ENCODE measurements around the gene SFTPB.
"Not testable (repeated sequence)": the region's sequence is repeated elsewhere in the genome, so short reads cannot be mapped to it uniquely, and the experiment has no call there.

SFTPB gene

DNA sequence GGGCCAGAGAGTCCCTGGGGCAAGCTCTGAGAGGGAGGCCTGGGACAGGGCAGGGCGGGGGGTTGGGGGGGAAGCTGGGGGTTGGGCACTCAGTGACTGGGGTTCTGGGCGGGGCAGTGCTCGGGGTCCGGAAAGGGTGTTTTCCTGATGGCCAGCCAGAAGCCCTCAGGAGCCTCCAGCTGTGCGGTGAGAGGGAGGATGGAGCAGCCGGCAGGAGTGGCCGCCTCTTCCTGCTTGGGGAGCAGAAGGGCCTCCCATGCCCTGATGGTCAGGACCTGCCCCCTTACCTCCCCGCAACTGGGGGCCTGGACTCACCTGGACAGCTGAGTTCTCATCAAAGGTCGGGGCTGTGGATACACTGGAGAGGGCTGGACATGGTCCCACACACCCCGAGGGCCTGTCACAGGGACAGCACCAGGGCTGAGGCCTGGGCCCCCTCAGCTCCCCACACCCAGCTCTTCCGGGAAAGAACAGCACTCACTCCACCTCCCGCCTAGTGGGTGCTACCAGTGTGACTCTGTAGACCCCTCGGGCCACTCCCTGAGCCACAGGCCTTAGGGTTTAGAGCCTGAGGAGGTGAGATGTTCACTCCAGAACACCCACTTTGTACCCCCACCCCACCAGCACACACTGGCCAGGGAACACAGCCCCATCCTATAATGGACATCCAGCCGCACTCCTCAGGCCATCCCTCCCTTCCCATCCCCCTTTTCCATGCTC, 6.7 kb downstream of the SFTPB start:
- H3K4me3 ChIP-seq (ENCODE audit: low read depth, low read length), result no peak overlapping the region
- DNase-seq (ENCODE audit: low read depth, low spot score), result no peak
- CTCF ChIA-PET, result interaction anchor here (1.2 to 35.3 kb wide), 4 partner anchors 13 to 54 kb away, joined by 3 to 915 read pairs (median 27); partner anchors contain the start of gene GNLY
- TF ChIP-seq, protein P1, sequence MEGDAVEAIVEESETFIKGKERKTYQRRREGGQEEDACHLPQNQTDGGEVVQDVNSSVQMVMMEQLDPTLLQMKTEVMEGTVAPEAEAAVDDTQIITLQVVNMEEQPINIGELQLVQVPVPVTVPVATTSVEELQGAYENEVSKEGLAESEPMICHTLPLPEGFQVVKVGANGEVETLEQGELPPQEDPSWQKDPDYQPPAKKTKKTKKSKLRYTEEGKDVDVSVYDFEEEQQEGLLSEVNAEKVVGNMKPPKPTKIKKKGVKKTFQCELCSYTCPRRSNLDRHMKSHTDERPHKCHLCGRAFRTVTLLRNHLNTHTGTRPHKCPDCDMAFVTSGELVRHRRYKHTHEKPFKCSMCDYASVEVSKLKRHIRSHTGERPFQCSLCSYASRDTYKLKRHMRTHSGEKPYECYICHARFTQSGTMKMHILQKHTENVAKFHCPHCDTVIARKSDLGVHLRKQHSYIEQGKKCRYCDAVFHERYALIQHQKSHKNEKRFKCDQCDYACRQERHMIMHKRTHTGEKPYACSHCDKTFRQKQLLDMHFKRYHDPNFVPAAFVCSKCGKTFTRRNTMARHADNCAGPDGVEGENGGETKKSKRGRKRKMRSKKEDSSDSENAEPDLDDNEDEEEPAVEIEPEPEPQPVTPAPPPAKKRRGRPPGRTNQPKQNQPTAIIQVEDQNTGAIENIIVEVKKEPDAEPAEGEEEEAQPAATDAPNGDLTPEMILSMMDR (IDR thresholded peaks at IDR 0.05; ENCODE audit: insufficient read depth, low read length, missing control alignments), result no peak
- POLR2A ChIA-PET, result no interaction called here

- ChIA-PET POLR2A (no interaction called here), CTCF (interaction anchor here (1.2 to 35.3 kb wide), 5 partner anchors 13 to 54 kb away, joined by 3 to 915 read pairs (median 5); partner anchors contain the start of gene GNLY)
- H3K4me3 ChIP-seq (ENCODE audit: low read depth, low read length), result no peak overlapping the region
- TF ChIP-seq, protein P1 (IDR thresholded peaks at IDR 0.05; ENCODE audit: insufficient read depth, low read length, missing control alignments), result no peak
- DNase-seq (ENCODE audit: low read depth, low spot score), result no peak
These were observed 7.3 kb downstream of the SFTPB start for GRCh38 chr2:85660725-85661124.

GRCh38 chr2:85660301-85660700, 7.7 kb downstream of the SFTPB start:
- CTCF ChIA-PET, result interaction anchor here (1.2 to 35.3 kb wide), 5 partner anchors 12 to 55 kb away, joined by 3 to 915 read pairs (median 10); partner anchors contain the start of gene GNLY
- DNase-seq (ENCODE audit: low read depth, low spot score); POLR2A ChIA-PET; H3K4me3 ChIP-seq (ENCODE audit: low read depth, low read length): not testable (repeated sequence)

DNA sequence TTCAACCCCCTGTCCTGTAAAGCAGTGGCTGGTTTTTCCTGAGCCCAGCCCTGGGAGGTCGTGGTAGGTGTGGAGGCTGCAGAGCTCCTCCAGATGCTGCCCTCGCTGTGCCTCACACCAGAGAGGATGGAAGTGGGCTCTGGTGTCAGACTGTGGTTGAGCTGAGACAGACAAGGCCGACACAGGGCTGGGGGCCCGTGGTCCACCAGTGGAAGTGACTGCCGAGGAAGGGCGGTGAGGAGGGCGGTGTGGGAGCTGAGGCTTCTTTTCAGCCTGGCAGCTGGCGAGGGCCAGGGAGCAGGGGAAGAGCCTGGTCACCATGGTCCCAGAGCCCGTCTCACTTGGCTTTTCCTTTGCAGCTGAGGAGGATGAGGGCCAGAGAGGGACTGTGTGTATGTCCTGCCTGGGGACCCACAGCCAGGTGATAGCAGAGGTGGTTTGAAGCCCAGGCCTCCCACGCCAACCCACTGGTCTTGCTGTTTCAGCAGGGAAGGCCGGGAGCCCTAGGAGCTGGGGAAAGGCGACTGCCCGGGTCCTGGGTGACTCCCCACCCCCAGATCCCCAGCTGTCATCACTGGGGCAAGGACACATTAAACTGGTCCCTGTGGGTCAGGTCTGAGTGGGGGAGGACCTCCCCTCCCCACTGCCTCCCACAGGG, 8.5 kb downstream of the SFTPB start:
- CTCF ChIA-PET, result interaction anchor here (0.9 to 35.3 kb wide), 9 partner anchors 7 to 154 kb away, joined by 3 to 915 read pairs (median 9); no protein-coding TSS in a partner anchor
- no peak overlapping the region for H3K4me3 ChIP-seq (ENCODE audit: low read depth, low read length)
- POLR2A ChIA-PET, result no interaction called here
- TF ChIP-seq, protein P1 (IDR thresholded peaks at IDR 0.05; ENCODE audit: insufficient read depth, low read length, missing control alignments), result no peak
- no peak for DNase-seq (ENCODE audit: low read depth, low spot score)

DNA sequence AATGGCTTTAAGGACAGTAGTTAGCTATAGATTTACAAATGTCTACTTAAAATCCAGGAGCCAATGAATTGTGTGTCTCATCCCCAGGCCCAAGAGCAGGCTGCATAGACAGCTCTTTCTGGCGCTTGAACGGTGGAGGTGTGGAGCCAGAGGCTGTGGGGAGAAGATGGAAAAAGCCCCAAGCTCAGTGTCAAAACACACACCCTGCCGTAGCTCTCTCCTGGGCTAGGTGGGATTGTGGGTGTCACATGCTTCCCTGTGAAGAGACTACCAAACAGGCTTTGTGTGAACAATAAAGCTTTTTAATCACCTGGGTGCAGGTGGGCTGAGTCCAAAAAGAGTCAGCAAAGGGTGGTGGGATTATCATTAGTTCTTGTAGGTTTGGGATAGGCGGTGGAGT, 10.6 kb downstream of the SFTPB start:
- POLR2A ChIA-PET; H3K4me3 ChIP-seq (ENCODE audit: low read depth, low read length); DNase-seq (ENCODE audit: low read depth, low spot score): not testable (repeated sequence)
- CTCF ChIA-PET, result interaction anchor here (4.4 to 35.3 kb wide), 4 partner anchors 9 to 58 kb away, joined by 19 to 915 read pairs (median 139); no protein-coding TSS in a partner anchor

GRCh38 chr2:85656468-85656867, 11.5 kb downstream of the SFTPB start:
- TF ChIP-seq, protein P1 (IDR thresholded peaks at IDR 0.05; ENCODE audit: insufficient read depth, low read length, missing control alignments), result no peak
- no peak overlapping the region for H3K4me3 ChIP-seq (ENCODE audit: low read depth, low read length)
- DNase-seq (ENCODE audit: low read depth, low spot score), result no peak
- ChIA-PET CTCF (interaction anchor here (4.4 to 35.3 kb wide), 4 partner anchors 8 to 58 kb away, joined by 19 to 915 read pairs (median 139); no protein-coding TSS in a partner anchor), POLR2A (no interaction called here)

- DNase-seq (ENCODE audit: low read depth, low spot score), result no peak
- ChIA-PET POLR2A (interaction anchor here (0.6 kb wide), 1 partner anchor 336 kb away, joined by 3 read pairs; no protein-coding TSS in a partner anchor), CTCF (interaction anchor here (4.4 to 35.3 kb wide), 4 partner anchors 8 to 59 kb away, joined by 19 to 915 read pairs (median 139); no protein-coding TSS in a partner anchor)
- no peak overlapping the region for H3K4me3 ChIP-seq (ENCODE audit: low read depth, low read length)
- TF ChIP-seq, protein P1 (IDR thresholded peaks at IDR 0.05; ENCODE audit: insufficient read depth, low read length, missing control alignments), result no peak
These were observed 12.0 kb downstream of the SFTPB start for GRCh38 chr2:85655961-85656417.

All from AG04449 (cell line).